Mucosa of descending colon (tissue), 3 donors: Measurements from ENCODE around the gene EIF2A. TPM values are rescaled to one million over a fixed set of nuclear protein-coding genes. Genes with fewer than 3 reads are reported as not detected.

Experiments used
- ATAC-seq: fragments of 200-7000 bp; cut with Tn5 transposase; one replicate; pipeline ENCODE4 v1.9.1; 2020; ENCODE audit warnings: mild to moderate bottlenecking, moderate library complexity
- DNase-seq, 3 donors: peaks; one replicate each; pipeline ENCODE4 v3.0.0-alpha.2; 2020
- H3K36me3 ChIP-seq: fragments of 200-600 bp; one replicate; pipeline ENCODE4 v1.8.0; 2021; ENCODE audit warnings: low read depth, mild to moderate bottlenecking
- H3K4me1 ChIP-seq: fragments of 200-600 bp; one replicate; pipeline ENCODE4 v1.8.0; 2021; ENCODE audit warnings: low read depth, mild to moderate bottlenecking
- H3K4me3 ChIP-seq: fragments of 200-600 bp; one replicate; pipeline ENCODE4 v1.8.0; 2021; ENCODE audit warnings: mild to moderate bottlenecking
- H3K9me3 ChIP-seq: fragments of 200-600 bp; one replicate; pipeline ENCODE4 v1.8.0; 2021; ENCODE audit warnings: mild to moderate bottlenecking
- intact Hi-C, 2 donors: fragments of 100-400 bp; cut with DNase I in 1 of 2; cut with micrococcal nuclease in 1 of 2; formaldehyde crosslinking; loops; one replicate each; pipeline versions ENCODE4 v1.11.0 to v1.11.1; 2022; cut with DNase I, micrococcal nuclease
- total RNA-seq, 3 donors: library from RNA; stranded (reverse); fragmentation: NEBNext Ultra II Directional in 2 of 3; extraction: Animal tissue kit (Norgen Biotek cat#: 25700) in 2 of 3; gene quantifications; one replicate each; pipeline versions ENCODE4 v1.2.1 to v1.2.4, GENCODE V29; 2021 to 2023
- TF ChIP-seq, protein P1 (sequence below): fragments of 200-600 bp; IDR thresholded peaks from one replicate; pipeline ENCODE4 v1.8.0; 2022; ENCODE audit warnings: antibody characterized with exemption, mild to moderate bottlenecking
- donor health status: DM: no; HTN: no; CAD: no; lungs with moderate emphysema.
- donor health status: DM: no; HTN: no; CAD: no.
- donor health status: DM: no; HTN: yes; CAD: no.

Gene EIF2A
- total RNA-seq, 3 donors from 2014 or later, result 67.4 to 78.9 (median 74.1) TPM

DNA sequence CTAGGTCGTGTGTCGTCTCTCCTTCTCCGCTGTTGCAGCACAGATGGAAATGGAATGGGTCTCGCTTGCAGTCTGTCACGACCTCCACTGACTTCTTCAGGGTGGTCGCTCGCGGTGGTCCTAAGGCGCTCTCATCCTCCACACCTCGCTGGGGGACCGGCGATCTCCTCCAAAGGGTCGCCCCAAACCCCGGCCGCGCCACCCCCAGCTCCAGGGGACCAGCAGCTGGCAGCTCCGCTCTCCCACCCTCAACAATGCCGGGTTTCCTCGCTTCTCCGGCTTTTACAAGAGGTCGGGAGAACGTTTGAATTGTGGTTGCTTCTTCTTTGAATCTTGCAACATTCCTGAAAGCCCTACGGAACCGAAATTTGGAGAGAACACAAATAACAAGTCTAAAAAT is 26.2 kb upstream of the EIF2A start:
- H3K36me3 ChIP-seq, result no peaks in the 10 kb centered on the region
- no peaks in the 10 kb centered on the region for H3K9me3 ChIP-seq
- intact Hi-C loops, result no loop called here
- no peak for DNase-seq
- TF ChIP-seq, protein P1, sequence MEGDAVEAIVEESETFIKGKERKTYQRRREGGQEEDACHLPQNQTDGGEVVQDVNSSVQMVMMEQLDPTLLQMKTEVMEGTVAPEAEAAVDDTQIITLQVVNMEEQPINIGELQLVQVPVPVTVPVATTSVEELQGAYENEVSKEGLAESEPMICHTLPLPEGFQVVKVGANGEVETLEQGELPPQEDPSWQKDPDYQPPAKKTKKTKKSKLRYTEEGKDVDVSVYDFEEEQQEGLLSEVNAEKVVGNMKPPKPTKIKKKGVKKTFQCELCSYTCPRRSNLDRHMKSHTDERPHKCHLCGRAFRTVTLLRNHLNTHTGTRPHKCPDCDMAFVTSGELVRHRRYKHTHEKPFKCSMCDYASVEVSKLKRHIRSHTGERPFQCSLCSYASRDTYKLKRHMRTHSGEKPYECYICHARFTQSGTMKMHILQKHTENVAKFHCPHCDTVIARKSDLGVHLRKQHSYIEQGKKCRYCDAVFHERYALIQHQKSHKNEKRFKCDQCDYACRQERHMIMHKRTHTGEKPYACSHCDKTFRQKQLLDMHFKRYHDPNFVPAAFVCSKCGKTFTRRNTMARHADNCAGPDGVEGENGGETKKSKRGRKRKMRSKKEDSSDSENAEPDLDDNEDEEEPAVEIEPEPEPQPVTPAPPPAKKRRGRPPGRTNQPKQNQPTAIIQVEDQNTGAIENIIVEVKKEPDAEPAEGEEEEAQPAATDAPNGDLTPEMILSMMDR, result no peak
- ATAC-seq, result no peak
- no peak overlapping the region for H3K4me3 ChIP-seq
- peaks cover 6% of the 10 kb centered on the region for H3K4me1 ChIP-seq

- no peaks in the 10 kb centered on the region for H3K36me3 ChIP-seq
- TF ChIP-seq, protein P1, result no peak
- H3K4me1 ChIP-seq, result peaks cover 6% of the 10 kb centered on the region
- ATAC-seq (peak; percentile 34), DNase-seq (no peak)
- H3K4me3 ChIP-seq, result no peak overlapping the region
- H3K9me3 ChIP-seq, result no peaks in the 10 kb centered on the region
- intact Hi-C loops, result no loop called here
These were observed 25.1 kb upstream of the EIF2A start for GRCh38 chr3:150521463-150521862.

DNA sequence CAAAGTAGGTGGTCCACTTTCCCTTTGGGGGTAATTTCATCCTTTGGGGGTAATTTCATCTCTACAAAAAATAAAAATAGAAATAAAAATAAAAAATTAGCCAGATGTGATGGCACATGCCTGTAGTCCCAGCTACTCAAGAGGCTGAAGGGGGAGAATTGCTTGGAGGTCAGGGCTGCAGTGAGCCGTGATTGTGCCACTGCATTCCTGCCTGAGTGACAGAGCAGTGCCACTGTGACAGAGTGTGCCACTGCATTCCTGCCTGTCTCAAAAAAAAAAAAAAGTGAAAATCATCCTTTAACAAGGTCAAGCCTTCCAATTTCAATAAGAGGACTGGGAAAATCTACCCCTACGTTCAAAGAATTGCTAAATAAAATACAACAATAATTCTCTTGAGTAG is 23.0 kb upstream of the EIF2A start:
- DNase-seq, result no peak
- H3K36me3 ChIP-seq, result no peaks in the 10 kb centered on the region
- no peaks in the 10 kb centered on the region for H3K9me3 ChIP-seq
- peaks cover 3% of the 10 kb centered on the region for H3K4me1 ChIP-seq
- TF ChIP-seq, protein P1, result no peak
- no peak for ATAC-seq
- intact Hi-C loops, result no loop called here
- no peak overlapping the region for H3K4me3 ChIP-seq

DNA sequence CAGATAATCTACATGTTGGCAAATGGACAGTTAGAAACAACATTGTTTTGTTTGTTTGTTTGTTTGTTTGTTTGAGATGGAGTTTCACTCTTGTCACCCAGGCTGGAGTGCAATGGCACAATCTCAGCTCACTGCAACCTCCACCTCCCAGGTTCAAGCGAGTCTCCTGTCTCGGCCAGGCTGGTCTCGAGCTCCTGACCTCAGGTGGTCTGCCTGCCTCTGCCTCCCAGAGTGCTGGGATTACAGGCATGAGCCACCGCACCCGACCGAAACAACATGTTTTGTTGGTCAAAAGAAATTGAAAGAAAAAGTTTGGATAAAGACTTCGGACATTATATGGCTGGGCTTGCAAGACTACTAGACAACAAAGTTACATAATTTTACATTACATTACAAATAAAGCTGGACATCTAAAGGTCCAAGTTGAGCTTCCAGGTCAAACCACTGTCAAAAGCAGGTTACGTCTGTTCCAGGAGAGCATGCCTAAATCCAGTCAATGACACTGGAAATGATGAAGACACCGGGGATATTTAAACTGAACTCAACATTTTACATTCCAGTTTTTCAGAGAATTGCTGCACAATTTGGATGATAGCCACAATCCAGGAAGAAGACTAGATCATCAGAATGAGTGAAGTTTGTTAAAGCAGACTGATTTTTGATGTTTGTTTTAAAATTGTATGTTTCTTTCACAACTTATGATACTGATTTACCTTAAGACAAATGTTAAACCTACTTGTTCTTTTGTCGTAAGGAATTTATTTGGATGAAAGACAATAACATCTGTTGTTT is 18.9 kb upstream of the EIF2A start:
- ATAC-seq, result no peak
- H3K9me3 ChIP-seq, result no peaks in the 10 kb centered on the region
- H3K36me3 ChIP-seq, result no peaks in the 10 kb centered on the region
- H3K4me1 ChIP-seq, result no peaks in the 10 kb centered on the region
- TF ChIP-seq, protein P1, result no peak
- intact Hi-C loops, result no loop called here
- DNase-seq, result no peak
- no peak overlapping the region for H3K4me3 ChIP-seq

DNA sequence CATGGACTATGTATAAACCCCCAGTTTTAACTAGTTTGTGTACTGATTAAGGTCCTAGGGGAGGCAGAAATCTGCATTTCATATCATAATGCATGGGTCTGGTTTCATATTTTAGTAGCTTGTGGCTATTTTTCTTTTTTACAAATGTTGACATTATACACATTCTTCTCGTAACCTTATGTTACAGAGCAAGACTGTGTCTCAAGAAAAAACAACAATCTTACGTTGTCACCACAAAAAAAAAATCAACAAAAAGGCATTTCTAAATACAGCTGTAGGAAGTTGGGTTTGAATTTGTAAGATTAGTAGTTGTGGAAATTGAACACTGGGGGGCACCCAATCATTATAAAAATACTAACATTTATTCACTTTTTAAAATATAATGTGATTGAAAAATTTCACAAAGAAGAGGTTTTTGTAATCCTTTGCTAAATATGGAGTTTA is 18.2 kb upstream of the EIF2A start:
- TF ChIP-seq, protein P1, result no peak
- H3K36me3 ChIP-seq, result no peaks in the 10 kb centered on the region
- H3K9me3 ChIP-seq, result no peaks in the 10 kb centered on the region
- DNase-seq (no peak), ATAC-seq (no peak)
- no peaks in the 10 kb centered on the region for H3K4me1 ChIP-seq
- no peak overlapping the region for H3K4me3 ChIP-seq
- intact Hi-C loops, result no loop called here
